ENCODE data around the gene MED8.

GRCh38 chr1:43386676-43387075 lies 2.9 kb downstream of the MED8 start:
- TF ChIP-seq ELK1 (CRISPR knock-in tag; IDR thresholded peaks at IDR 0.05) (no peak), ZNF232 (CRISPR knock-in tag; IDR thresholded peaks at IDR 0.05) (no peak), E2F4 (CRISPR knock-in tag; IDR thresholded peaks at IDR 0.05; ENCODE audit: low read depth) (no peak), CBX8 (IDR thresholded peaks at IDR 0.05; ENCODE audit: borderline replicate concordance, extremely low read depth, low read depth, low read length, poor library complexity, severe bottlenecking) (no peak), NFXL1 (CRISPR knock-in tag; IDR thresholded peaks at IDR 0.05) (no peak), PHF20 (IDR thresholded peaks at IDR 0.05; ENCODE audit: partially characterized antibody) (no peak)
- TF ChIP-seq, protein P1, sequence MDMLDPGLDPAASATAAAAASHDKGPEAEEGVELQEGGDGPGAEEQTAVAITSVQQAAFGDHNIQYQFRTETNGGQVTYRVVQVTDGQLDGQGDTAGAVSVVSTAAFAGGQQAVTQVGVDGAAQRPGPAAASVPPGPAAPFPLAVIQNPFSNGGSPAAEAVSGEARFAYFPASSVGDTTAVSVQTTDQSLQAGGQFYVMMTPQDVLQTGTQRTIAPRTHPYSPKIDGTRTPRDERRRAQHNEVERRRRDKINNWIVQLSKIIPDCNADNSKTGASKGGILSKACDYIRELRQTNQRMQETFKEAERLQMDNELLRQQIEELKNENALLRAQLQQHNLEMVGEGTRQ (CRISPR knock-in tag; IDR thresholded peaks at IDR 0.05): no peak
- TF ChIP-seq, protein P2, sequence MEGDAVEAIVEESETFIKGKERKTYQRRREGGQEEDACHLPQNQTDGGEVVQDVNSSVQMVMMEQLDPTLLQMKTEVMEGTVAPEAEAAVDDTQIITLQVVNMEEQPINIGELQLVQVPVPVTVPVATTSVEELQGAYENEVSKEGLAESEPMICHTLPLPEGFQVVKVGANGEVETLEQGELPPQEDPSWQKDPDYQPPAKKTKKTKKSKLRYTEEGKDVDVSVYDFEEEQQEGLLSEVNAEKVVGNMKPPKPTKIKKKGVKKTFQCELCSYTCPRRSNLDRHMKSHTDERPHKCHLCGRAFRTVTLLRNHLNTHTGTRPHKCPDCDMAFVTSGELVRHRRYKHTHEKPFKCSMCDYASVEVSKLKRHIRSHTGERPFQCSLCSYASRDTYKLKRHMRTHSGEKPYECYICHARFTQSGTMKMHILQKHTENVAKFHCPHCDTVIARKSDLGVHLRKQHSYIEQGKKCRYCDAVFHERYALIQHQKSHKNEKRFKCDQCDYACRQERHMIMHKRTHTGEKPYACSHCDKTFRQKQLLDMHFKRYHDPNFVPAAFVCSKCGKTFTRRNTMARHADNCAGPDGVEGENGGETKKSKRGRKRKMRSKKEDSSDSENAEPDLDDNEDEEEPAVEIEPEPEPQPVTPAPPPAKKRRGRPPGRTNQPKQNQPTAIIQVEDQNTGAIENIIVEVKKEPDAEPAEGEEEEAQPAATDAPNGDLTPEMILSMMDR (IDR thresholded peaks at IDR 0.05 in 2 of 3, conservative IDR thresholded peaks at IDR 0.05 in 1 of 3; ENCODE audit: insufficient read depth in 2 of 3, low read depth in 1 of 3, low read length in 3 of 3): no peak
